ENCODE results near the gene SMARCAD1. TPM values are rescaled to one million over a fixed set of nuclear protein-coding genes. Genes with fewer than 3 reads are reported as not detected.
"Not testable (repeated sequence)": the region's sequence is repeated elsewhere in the genome, so short reads cannot be mapped to it uniquely, and the experiment has no call there.

SMARCAD1 gene
- total RNA-seq, 1 donor: 14.7 TPM

- no peaks in the 10 kb centered on the region for H3K9me3 ChIP-seq (ENCODE audit: low read depth, low read length)
- no peaks in the 10 kb centered on the region for H3K4me1 ChIP-seq (ENCODE audit: insufficient read depth, low read length)
- no peak overlapping the region for H3K4me3 ChIP-seq (ENCODE audit: low read length)
- no peaks in the 10 kb centered on the region for H3K27me3 ChIP-seq (ENCODE audit: insufficient read depth, low read length)
Measured at GRCh38 chr4:94298725-94299252, 91.1 kb downstream of the SMARCAD1 start.

- no peaks in the 10 kb centered on the region for H3K27me3 ChIP-seq (ENCODE audit: insufficient read depth, low read length)
- no peak overlapping the region for H3K4me3 ChIP-seq (ENCODE audit: low read length)
- H3K4me1 ChIP-seq (ENCODE audit: insufficient read depth, low read length): no peaks in the 10 kb centered on the region
- H3K9me3 ChIP-seq (ENCODE audit: low read depth, low read length): no peaks in the 10 kb centered on the region
Measured at GRCh38 chr4:94302191-94302590, 94.5 kb downstream of the SMARCAD1 start.

GRCh38 chr4:94304365-94304971 is 96.8 kb downstream of the SMARCAD1 start:
- Histone ChIP-seq H3K9me3 (ENCODE audit: low read depth, low read length) (no peaks in the 10 kb centered on the region), H3K4me1 (ENCODE audit: insufficient read depth, low read length) (no peaks in the 10 kb centered on the region), H3K27me3 (ENCODE audit: insufficient read depth, low read length) (no peaks in the 10 kb centered on the region), H3K4me3 (ENCODE audit: low read length) (no peak overlapping the region)

- H3K27me3 ChIP-seq (ENCODE audit: insufficient read depth, low read length): no peaks in the 10 kb centered on the region
- no peaks in the 10 kb centered on the region for H3K4me1 ChIP-seq (ENCODE audit: insufficient read depth, low read length)
- H3K4me3 ChIP-seq (ENCODE audit: low read length): no peak overlapping the region
- no peaks in the 10 kb centered on the region for H3K9me3 ChIP-seq (ENCODE audit: low read depth, low read length)
Measured at GRCh38 chr4:94305466-94306225, 98.0 kb downstream of the SMARCAD1 start.

GRCh38 chr4:94306713-94307112 is 99.0 kb downstream of the SMARCAD1 start:
- H3K9me3 ChIP-seq (ENCODE audit: low read depth, low read length): no peaks in the 10 kb centered on the region

GRCh38 chr4:94307231-94307871 is 99.7 kb downstream of the SMARCAD1 start:
- no peaks in the 10 kb centered on the region for H3K27me3 ChIP-seq (ENCODE audit: insufficient read depth, low read length)

More at GRCh38 chr4:94306713-94307112, 99.0 kb downstream of the SMARCAD1 start:
- no peaks in the 10 kb centered on the region for H3K4me1 ChIP-seq (ENCODE audit: insufficient read depth, low read length)
- H3K27me3 ChIP-seq (ENCODE audit: insufficient read depth, low read length): no peaks in the 10 kb centered on the region
- no peak overlapping the region for H3K4me3 ChIP-seq (ENCODE audit: low read length)

GRCh38 chr4:94319927-94320326 is 112.3 kb downstream of the SMARCAD1 start:
- not testable (repeated sequence) for H3K4me1 ChIP-seq (ENCODE audit: insufficient read depth, low read length); H3K9me3 ChIP-seq (ENCODE audit: low read depth, low read length); H3K4me3 ChIP-seq (ENCODE audit: low read length); H3K27me3 ChIP-seq (ENCODE audit: insufficient read depth, low read length)

More at GRCh38 chr4:94307231-94307871, 99.7 kb downstream of the SMARCAD1 start:
- Histone ChIP-seq H3K9me3 (ENCODE audit: low read depth, low read length) (no peaks in the 10 kb centered on the region), H3K4me1 (ENCODE audit: insufficient read depth, low read length) (no peaks in the 10 kb centered on the region), H3K4me3 (ENCODE audit: low read length) (no peak overlapping the region)

GRCh38 chr4:94325835-94326234 is 118.2 kb downstream of the SMARCAD1 start:
- Histone ChIP-seq H3K9me3 (ENCODE audit: low read depth, low read length) (peaks cover 14% of the 10 kb centered on the region), H3K4me1 (ENCODE audit: insufficient read depth, low read length) (no peaks in the 10 kb centered on the region), H3K27me3 (ENCODE audit: insufficient read depth, low read length) (no peaks in the 10 kb centered on the region), H3K4me3 (ENCODE audit: low read length) (no peak overlapping the region)

- H3K4me1 ChIP-seq (ENCODE audit: insufficient read depth, low read length): no peaks in the 10 kb centered on the region
- H3K9me3 ChIP-seq (ENCODE audit: low read depth, low read length): peaks cover 14% of the 10 kb centered on the region
- H3K27me3 ChIP-seq (ENCODE audit: insufficient read depth, low read length): no peaks in the 10 kb centered on the region
- H3K4me3 ChIP-seq (ENCODE audit: low read length): no peak overlapping the region
Measured at GRCh38 chr4:94329933-94330332, 122.3 kb downstream of the SMARCAD1 start.

- Histone ChIP-seq H3K27me3 (ENCODE audit: insufficient read depth, low read length) (no peaks in the 10 kb centered on the region), H3K4me1 (ENCODE audit: insufficient read depth, low read length) (no peaks in the 10 kb centered on the region), H3K4me3 (ENCODE audit: low read length) (no peak overlapping the region)
Measured at GRCh38 chr4:94332983-94333590, 125.4 kb downstream of the SMARCAD1 start.

GRCh38 chr4:94333866-94334265 is 126.2 kb downstream of the SMARCAD1 start:
- Histone ChIP-seq H3K4me1 (ENCODE audit: insufficient read depth, low read length) (no peaks in the 10 kb centered on the region), H3K27me3 (ENCODE audit: insufficient read depth, low read length) (no peaks in the 10 kb centered on the region), H3K9me3 (ENCODE audit: low read depth, low read length) (no peaks in the 10 kb centered on the region), H3K4me3 (ENCODE audit: low read length) (no peak overlapping the region)

More at GRCh38 chr4:94332983-94333590, 125.4 kb downstream of the SMARCAD1 start:
- H3K9me3 ChIP-seq (ENCODE audit: low read depth, low read length): no peaks in the 10 kb centered on the region

- no peak overlapping the region for H3K4me3 ChIP-seq (ENCODE audit: low read length)
- no peaks in the 10 kb centered on the region for H3K27me3 ChIP-seq (ENCODE audit: insufficient read depth, low read length)
- H3K4me1 ChIP-seq (ENCODE audit: insufficient read depth, low read length): no peaks in the 10 kb centered on the region
- no peaks in the 10 kb centered on the region for H3K9me3 ChIP-seq (ENCODE audit: low read depth, low read length)
Measured at GRCh38 chr4:94334476-94334875, 126.8 kb downstream of the SMARCAD1 start.

- Histone ChIP-seq H3K27me3 (ENCODE audit: insufficient read depth, low read length) (no peaks in the 10 kb centered on the region), H3K4me1 (ENCODE audit: insufficient read depth, low read length) (peaks cover 4% of the 10 kb centered on the region), H3K4me3 (ENCODE audit: low read length) (no peak overlapping the region), H3K9me3 (ENCODE audit: low read depth, low read length) (no peaks in the 10 kb centered on the region)
Measured at GRCh38 chr4:94334962-94335361, 127.3 kb downstream of the SMARCAD1 start.

- Histone ChIP-seq H3K27me3 (ENCODE audit: insufficient read depth, low read length) (no peaks in the 10 kb centered on the region), H3K9me3 (ENCODE audit: low read depth, low read length) (no peaks in the 10 kb centered on the region), H3K4me1 (ENCODE audit: insufficient read depth, low read length) (peaks cover 5% of the 10 kb centered on the region), H3K4me3 (ENCODE audit: low read length) (no peak overlapping the region)
Measured at GRCh38 chr4:94336303-94336702, 128.6 kb downstream of the SMARCAD1 start.

GRCh38 chr4:94336791-94337190 is 129.1 kb downstream of the SMARCAD1 start:
- not testable (repeated sequence) for H3K9me3 ChIP-seq (ENCODE audit: low read depth, low read length); H3K4me1 ChIP-seq (ENCODE audit: insufficient read depth, low read length); H3K4me3 ChIP-seq (ENCODE audit: low read length); H3K27me3 ChIP-seq (ENCODE audit: insufficient read depth, low read length)

Data from mononuclear cell (primary cell).